RPMI8226 (cell line): Measurements from ENCODE around the gene VPS8.

ENCODE experiments used
- DNase-seq: peaks from one replicate; pipeline ENCODE4 v3.0.0-alpha.2; 2015

VPS8 gene, protein sequence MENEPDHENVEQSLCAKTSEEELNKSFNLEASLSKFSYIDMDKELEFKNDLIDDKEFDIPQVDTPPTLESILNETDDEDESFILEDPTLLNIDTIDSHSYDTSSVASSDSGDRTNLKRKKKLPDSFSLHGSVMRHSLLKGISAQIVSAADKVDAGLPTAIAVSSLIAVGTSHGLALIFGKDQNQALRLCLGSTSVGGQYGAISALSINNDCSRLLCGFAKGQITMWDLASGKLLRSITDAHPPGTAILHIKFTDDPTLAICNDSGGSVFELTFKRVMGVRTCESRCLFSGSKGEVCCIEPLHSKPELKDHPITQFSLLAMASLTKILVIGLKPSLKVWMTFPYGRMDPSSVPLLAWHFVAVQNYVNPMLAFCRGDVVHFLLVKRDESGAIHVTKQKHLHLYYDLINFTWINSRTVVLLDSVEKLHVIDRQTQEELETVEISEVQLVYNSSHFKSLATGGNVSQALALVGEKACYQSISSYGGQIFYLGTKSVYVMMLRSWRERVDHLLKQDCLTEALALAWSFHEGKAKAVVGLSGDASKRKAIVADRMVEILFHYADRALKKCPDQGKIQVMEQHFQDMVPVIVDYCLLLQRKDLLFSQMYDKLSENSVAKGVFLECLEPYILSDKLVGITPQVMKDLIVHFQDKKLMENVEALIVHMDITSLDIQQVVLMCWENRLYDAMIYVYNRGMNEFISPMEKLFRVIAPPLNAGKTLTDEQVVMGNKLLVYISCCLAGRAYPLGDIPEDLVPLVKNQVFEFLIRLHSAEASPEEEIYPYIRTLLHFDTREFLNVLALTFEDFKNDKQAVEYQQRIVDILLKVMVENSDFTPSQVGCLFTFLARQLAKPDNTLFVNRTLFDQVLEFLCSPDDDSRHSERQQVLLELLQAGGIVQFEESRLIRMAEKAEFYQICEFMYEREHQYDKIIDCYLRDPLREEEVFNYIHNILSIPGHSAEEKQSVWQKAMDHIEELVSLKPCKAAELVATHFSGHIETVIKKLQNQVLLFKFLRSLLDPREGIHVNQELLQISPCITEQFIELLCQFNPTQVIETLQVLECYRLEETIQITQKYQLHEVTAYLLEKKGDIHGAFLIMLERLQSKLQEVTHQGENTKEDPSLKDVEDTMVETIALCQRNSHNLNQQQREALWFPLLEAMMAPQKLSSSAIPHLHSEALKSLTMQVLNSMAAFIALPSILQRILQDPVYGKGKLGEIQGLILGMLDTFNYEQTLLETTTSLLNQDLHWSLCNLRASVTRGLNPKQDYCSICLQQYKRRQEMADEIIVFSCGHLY (N-terminal part only)

GRCh38 chr3:184811999-184812661 lies at the start of gene VPS8:
Gene VPS8 (plus strand): TSS chr3:184812166. CDS start chr3:184824633, 12,467 bp downstream.
- DNase-seq, result peak; percentile 98

GRCh38 chr3:184764191-184764590 lies 47.8 kb upstream of the VPS8 start:
- no peak for DNase-seq

- DNase-seq, result no peak
Observed at GRCh38 chr3:184765047-184765729, 46.8 kb upstream of the VPS8 start.

- DNase-seq, result peak; percentile 85
Observed at GRCh38 chr3:184765730-184766074, 46.3 kb upstream of the VPS8 start.

GRCh38 chr3:184766555-184767261 lies 45.3 kb upstream of the VPS8 start:
- DNase-seq, result peak; percentile 42

DNA sequence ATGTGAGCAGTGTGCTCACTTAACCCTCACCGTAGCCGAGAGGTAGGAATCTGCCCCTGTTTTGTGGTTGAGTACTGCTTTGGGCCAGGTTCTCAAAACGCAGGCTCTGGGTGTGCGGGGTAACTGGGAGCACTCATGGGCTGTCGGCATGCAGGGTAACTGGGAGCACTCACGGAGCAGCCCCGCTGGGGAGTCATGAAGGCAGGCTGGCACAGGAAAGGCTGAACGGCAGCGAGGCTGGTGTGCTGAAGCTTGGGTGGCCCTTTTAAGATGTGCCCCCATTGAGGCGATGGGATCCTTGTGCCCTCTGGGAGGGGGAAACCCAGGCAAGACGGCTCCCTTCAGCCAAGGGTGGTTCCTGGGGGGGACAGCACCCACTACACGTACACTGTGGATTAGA lies 44.6 kb upstream of the VPS8 start:
- DNase-seq, result no peak

- DNase-seq, result peak; percentile 79
Observed at GRCh38 chr3:184769382-184770170, 42.4 kb upstream of the VPS8 start.

GRCh38 chr3:184770541-184770940 lies 41.4 kb upstream of the VPS8 start:
- no peak for DNase-seq

DNA sequence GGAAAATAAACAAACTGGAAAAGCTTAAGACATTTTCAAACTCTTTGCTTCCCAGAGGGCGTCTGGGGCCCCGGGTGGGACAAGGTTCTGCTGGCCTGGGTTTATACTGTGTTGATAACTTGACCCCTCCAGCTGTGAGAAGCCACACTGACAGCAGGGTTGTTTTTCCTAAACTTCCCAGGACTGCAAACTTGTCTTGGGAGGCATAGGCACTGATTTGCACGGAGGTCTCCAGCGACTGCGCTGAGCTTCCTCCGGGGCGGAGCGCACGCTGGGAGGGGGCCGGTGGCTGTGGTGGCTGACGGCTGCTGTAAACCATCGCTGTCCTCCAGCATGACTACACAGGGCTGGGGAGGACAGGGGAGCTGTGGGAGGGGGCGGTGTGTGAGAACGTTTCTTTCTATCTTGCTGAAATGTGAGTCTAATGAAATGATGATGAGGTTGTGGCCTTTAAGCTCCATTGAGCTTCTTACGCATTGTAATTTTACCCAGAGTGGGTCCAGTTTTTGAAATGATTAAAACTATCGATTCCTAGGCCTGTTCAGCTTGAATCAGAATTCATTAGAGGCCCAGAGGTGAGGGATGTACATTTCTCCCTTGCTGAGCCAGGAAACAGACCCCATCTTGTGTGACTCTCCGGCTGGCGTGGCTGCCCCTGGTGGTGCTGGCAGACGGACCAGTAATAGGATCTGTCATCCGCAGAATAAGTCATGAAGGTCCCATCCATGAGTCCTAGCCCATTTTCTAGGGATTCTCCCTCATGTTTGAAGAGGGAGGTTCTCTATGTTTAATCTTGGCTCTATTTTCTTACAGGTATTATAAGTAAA lies 40.5 kb upstream of the VPS8 start:
- DNase-seq, result no peak

- peak; percentile 54 for DNase-seq
Observed at GRCh38 chr3:184772667-184773272, 39.2 kb upstream of the VPS8 start.

- DNase-seq, result no peak
Observed at GRCh38 chr3:184773283-184774186, 38.4 kb upstream of the VPS8 start.

DNA sequence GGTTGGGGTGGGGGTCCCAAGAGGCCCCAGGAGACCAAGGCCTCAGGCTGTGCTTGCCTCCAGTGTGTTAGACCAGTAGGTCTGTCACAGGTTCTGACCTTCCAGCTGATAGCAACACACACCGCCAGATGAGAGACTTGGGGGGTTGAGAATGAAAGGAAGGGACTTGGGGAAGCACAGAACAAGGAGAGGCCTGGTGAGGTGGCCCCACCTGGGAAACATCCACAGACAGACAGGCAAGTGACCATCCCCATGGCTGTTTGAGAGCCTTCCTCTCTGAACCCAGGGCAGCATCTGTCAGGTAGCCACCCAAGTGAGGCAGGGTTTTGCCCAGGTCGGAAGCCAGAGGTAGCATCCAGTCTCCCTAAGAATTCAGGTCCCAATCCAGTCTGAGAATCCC lies 35.0 kb upstream of the VPS8 start:
- DNase-seq, result no peak

DNA sequence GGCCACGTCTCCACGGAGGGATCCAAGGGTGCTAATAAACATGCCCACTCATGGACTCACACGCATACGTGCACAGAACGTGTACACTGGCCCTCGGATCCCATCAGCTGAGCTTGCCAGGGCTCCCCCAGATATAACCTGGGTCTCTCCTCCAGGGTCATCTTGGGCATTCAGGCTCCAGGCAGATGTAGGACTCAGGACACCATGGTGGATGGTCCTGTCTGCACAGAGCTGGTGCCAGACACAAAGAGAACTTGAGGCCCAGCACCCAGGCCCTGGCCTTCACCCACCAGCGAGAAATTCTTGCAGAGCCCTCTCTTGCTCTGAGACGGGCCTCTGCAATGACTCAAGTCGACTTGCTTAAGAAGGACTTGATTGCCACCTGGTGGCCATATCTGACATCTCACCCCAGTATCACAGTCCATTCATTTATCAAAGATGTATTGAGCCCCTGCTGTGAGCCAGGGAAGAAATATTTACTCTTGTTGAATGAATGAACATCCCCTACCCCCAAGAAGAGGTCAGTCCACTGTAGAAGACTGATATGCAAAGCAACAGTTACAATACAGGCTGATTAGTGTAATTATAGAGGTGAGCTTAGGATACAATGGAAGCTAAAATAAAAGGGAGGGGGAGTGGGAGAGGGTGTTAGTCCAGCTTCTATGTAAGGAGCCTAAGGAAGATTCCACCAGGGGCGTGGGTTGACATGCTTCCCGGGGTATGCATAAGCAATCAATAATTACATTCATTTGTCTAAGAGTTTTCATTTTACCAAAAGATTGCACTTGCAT lies 34.2 kb upstream of the VPS8 start:
- peak; percentile 89 for DNase-seq

GRCh38 chr3:184778426-184779332 lies 33.3 kb upstream of the VPS8 start:
- no peak for DNase-seq

DNA sequence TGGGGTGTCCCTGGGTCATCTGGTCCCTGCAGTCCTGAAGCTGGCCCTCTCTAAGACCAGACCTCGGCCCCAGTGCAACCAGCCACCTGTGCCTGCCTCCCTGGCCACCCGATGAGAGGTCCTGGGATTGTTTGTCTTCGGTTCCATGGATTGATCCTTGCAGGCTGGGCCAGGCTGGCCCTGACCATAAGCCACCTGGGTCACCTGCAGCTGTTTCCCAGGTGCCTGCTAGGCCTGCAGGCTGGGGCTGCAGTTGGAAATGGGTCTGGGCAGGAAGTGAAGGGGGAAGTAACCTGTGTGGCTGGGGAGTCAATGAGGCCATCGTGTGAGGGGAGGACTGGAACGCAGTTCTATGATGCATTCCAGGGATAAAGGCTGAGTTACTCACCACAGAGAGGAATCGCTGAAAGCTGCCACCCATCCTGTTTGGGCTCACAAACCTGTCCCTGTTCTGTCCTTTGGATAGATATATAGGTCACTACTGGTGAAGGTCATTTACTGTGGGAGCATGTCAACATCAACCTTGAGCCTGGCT lies 30.9 kb upstream of the VPS8 start:
- no peak for DNase-seq

DNA sequence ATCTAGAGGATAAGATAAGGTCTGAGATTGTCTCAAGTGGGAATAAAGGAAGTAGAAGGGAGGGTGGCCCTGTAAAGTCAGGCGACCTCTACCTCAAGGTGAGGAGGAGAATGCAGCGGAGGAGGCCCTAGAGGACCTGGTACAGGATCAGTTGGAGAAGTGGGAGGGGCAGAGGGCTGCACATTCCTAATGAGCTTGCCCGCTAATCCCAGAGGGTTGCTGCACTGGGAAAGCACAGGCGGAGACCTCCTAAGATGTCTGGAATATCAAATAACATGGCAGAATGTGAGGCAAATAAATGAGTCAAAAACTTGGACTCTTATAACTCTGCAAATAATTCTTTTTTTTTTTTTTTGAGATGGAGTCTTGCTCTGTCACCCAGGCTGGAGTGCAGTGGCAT lies 30.2 kb upstream of the VPS8 start:
- DNase-seq, result no peak
